ENCODE data around the gene PAPPA. TPM values are rescaled to one million over a fixed set of nuclear protein-coding genes. Genes with fewer than 3 reads are reported as not detected.

PAPPA gene
- total RNA-seq, 1 donor from 2014 or later, result 219 TPM

DNA sequence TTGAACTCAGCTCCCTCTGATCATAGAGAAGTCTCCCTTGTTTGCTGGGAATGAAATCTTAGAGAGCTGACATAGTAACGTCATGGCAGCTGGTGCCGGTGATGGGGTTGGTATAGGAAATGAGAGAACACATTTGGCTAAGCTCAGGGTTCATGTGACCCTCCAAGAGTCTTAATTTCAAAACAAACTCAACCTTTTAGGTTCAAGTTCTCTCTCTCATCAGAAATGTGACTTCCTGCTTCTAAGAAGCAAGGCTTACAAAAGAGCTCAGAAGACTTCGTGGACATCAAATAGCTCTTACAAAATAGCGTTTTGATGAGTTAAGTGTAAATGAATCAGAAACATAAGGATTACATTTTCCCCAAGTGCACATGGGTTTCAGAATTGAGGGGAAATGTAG is 97.3 kb downstream of the PAPPA start:
- Mint-ChIP-seq H3K4me1 (ENCODE audit: low read depth) (peaks cover 55% of the 10 kb centered on the region), H3K27ac (ENCODE audit: unreplicated experiment) (peak overlapping the region; percentile 63), H3K27me3 (ENCODE audit: low read depth) (no peaks in the 10 kb centered on the region), H3K9me3 (ENCODE audit: low read depth) (no peaks in the 10 kb centered on the region), H3K36me3 (ENCODE audit: low read depth) (peaks cover 25% of the 10 kb centered on the region), H3K4me3 (ENCODE audit: unreplicated experiment) (no peak overlapping the region)
- TF ChIP-seq, protein P1, sequence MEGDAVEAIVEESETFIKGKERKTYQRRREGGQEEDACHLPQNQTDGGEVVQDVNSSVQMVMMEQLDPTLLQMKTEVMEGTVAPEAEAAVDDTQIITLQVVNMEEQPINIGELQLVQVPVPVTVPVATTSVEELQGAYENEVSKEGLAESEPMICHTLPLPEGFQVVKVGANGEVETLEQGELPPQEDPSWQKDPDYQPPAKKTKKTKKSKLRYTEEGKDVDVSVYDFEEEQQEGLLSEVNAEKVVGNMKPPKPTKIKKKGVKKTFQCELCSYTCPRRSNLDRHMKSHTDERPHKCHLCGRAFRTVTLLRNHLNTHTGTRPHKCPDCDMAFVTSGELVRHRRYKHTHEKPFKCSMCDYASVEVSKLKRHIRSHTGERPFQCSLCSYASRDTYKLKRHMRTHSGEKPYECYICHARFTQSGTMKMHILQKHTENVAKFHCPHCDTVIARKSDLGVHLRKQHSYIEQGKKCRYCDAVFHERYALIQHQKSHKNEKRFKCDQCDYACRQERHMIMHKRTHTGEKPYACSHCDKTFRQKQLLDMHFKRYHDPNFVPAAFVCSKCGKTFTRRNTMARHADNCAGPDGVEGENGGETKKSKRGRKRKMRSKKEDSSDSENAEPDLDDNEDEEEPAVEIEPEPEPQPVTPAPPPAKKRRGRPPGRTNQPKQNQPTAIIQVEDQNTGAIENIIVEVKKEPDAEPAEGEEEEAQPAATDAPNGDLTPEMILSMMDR (IDR thresholded peaks at IDR 0.05), result no peak
- DNase-seq (ENCODE audit: low spot score), result no peak

DNA sequence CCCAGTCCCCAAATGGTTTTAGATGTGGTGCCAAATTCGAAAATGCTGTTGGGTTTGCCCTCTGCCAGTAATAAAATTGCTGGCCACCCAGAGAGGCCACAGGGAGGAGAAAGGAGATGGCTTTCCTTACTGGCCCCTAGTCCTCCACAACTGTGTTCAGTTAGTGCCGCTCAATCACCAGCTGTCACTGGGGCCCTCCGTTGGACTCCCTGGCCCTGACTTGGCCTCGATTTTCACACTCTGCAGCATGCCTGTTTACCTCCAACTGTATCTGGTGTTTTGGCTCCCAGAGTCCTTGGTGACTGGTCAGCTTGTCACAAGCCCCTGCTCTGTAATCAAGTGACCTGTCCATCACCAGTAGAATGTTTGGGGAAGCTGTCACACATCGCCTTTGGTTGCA is 97.8 kb downstream of the PAPPA start:
- peak overlapping the region; percentile 63 for H3K27ac Mint-ChIP-seq (ENCODE audit: unreplicated experiment)
- TF ChIP-seq, protein P1 (IDR thresholded peaks at IDR 0.05), result no peak
- no peaks in the 10 kb centered on the region for H3K9me3 Mint-ChIP-seq (ENCODE audit: low read depth)
- H3K27me3 Mint-ChIP-seq (ENCODE audit: low read depth), result no peaks in the 10 kb centered on the region
- H3K36me3 Mint-ChIP-seq (ENCODE audit: low read depth), result peaks cover 25% of the 10 kb centered on the region
- no peak for DNase-seq (ENCODE audit: low spot score)
- peaks cover 55% of the 10 kb centered on the region for H3K4me1 Mint-ChIP-seq (ENCODE audit: low read depth)
- H3K4me3 Mint-ChIP-seq (ENCODE audit: unreplicated experiment), result no peak overlapping the region

DNA sequence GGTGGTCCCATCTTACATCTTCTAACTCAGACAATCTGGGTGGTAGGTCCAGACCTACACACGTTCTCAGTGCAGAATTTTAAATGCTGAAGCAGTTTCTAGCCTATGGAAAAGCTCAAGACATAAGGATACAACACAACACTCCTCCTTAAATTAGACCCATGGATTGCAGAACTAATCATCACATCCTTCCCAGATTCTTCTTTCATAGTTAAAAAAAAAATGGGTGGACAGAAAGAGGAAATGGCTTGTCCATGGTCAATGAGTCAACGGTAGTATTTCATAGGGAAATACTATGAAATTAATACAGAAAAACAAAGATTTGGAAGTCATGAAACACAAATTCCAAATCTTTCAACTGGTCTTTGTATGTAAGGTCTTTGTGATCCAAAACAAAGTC is 106.9 kb downstream of the PAPPA start:
- TF ChIP-seq, protein P1 (IDR thresholded peaks at IDR 0.05), result no peak
- Mint-ChIP-seq H3K36me3 (ENCODE audit: low read depth) (peaks cover 12% of the 10 kb centered on the region), H3K4me3 (ENCODE audit: unreplicated experiment) (no peak overlapping the region), H3K27ac (ENCODE audit: unreplicated experiment) (no peak overlapping the region), H3K27me3 (ENCODE audit: low read depth) (no peaks in the 10 kb centered on the region), H3K9me3 (ENCODE audit: low read depth) (no peaks in the 10 kb centered on the region), H3K4me1 (ENCODE audit: low read depth) (peaks cover 30% of the 10 kb centered on the region)
- no peak for DNase-seq (ENCODE audit: low spot score)

DNA sequence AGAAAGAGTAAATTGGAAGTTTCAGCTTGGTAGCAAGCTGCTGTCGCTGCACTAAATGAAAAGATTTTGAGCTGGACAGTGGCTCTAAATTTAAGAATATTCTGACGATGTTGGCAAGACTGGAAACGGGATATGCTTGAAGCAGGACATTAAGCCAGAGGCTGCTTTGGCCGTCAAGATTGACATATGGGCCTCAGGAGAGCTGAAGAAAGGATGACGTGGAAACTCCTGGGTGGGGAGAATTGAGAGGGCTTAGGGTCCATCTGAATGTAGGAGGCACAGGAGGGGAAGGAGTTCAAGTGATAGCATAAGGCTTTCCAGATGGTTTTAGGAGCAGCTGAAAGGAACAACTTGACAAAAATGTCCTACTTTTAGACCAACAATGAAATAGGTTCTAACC is 108.9 kb downstream of the PAPPA start:
- Mint-ChIP-seq H3K4me1 (ENCODE audit: low read depth) (peaks cover 37% of the 10 kb centered on the region), H3K9me3 (ENCODE audit: low read depth) (no peaks in the 10 kb centered on the region), H3K4me3 (ENCODE audit: unreplicated experiment) (no peak overlapping the region), H3K27me3 (ENCODE audit: low read depth) (no peaks in the 10 kb centered on the region), H3K27ac (ENCODE audit: unreplicated experiment) (peak overlapping the region; percentile 27), H3K36me3 (ENCODE audit: low read depth) (peaks cover 22% of the 10 kb centered on the region)
- DNase-seq (ENCODE audit: low spot score), result no peak
- TF ChIP-seq, protein P1 (IDR thresholded peaks at IDR 0.05), result no peak

DNA sequence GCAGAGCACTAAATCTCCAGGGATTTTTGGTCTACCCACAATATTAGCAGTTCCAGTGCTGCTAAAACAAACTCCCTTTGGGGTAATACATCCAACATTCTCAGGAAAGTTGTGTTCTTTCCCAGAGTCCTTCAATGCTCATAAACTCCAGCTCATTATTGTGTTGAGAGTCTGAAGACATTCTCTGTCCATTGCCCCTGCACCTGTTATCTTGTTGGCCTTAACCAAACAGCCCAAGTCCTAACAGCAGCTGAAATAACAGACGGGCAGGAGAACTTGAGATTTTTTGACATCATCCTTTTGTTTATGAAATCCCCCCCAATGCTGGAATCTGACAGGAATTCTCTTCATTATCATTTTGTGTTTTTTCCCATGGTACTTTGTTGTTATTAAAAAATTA is 110.8 kb downstream of the PAPPA start:
- H3K9me3 Mint-ChIP-seq (ENCODE audit: low read depth), result no peaks in the 10 kb centered on the region
- H3K36me3 Mint-ChIP-seq (ENCODE audit: low read depth), result peaks cover 28% of the 10 kb centered on the region

More for the DNA sequence above, 110.8 kb downstream of the PAPPA start:
- H3K27me3 Mint-ChIP-seq (ENCODE audit: low read depth), result no peaks in the 10 kb centered on the region
- no peak for DNase-seq (ENCODE audit: low spot score)
- TF ChIP-seq, protein P1 (IDR thresholded peaks at IDR 0.05), result no peak
- no peak overlapping the region for H3K4me3 Mint-ChIP-seq (ENCODE audit: unreplicated experiment)
- peaks cover 46% of the 10 kb centered on the region for H3K4me1 Mint-ChIP-seq (ENCODE audit: low read depth)
- H3K27ac Mint-ChIP-seq (ENCODE audit: unreplicated experiment), result peak overlapping the region; percentile 62
